GM12892 (cell line): ENCODE results near the gene KAZALD1.

ENCODE experiments used
- POLR2A ChIP-seq: IDR thresholded peaks from 2 replicates; pipeline ENCODE4 v1.6.1; 2011; ENCODE audit warnings: low read depth, low read length, control low read depth
- POLR2AphosphoS5 ChIP-seq: IDR thresholded peaks from 2 replicates; pipeline ENCODE4 v1.6.1; 2011; ENCODE audit warnings: low read depth, low read length, control low read depth
- TAF1 ChIP-seq: IDR thresholded peaks from 2 replicates; pipeline ENCODE4 v1.6.1; 2011; ENCODE audit warnings: low read depth, mild to moderate bottlenecking, control low read depth, low read length, borderline replicate concordance

DNA sequence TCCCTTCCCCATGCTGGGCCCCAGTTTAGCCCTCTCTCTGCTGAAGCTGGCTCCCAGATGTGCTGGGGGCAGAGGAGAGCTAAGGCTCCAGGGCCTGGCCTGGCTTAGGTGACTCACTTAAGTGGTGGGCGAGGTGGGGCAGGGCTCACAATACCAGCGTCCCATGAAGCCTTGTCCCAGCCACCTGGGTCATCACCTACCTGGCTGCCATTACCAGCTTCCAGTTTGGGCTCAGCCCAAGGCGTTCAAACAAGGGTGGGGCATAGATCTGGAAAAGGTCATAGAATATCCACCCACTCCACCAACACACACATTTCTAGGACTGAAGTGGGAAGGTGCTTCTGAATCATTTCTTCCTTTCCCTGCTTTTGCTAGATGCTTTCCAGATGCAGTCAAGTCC lies 8.3 kb downstream of the KAZALD1 start:
- TF ChIP-seq POLR2A (no peak), TAF1 (no peak), POLR2AphosphoS5 (no peak)
